OCI-LY3 (cell line): ENCODE measurements around the gene ATP9A.

Experiments
- H2AFZ ChIP-seq: fragments of 200-600, 300-600 bp; shearing (Covaris generic); 2 replicates; pipeline ENCODE4 v1.6.0; 2014; ENCODE audit warnings: antibody characterized with exemption, low read depth, low read length
- H3K27ac ChIP-seq: fragments of 200-600, 300-600 bp; sonication (generic); 2 replicates; pipeline ENCODE4 v1.5.1; 2014; ENCODE audit warnings: mild to moderate bottlenecking, low read length, moderate library complexity, mixed read lengths
- H3K27me3 ChIP-seq: fragments of 200-600, 300-600 bp; sonication (generic); 2 replicates; pipeline ENCODE4 v1.6.1; 2014; ENCODE audit warnings: low read depth, low read length, mixed read lengths
- H3K36me3 ChIP-seq: fragments of 200-600, 300-600 bp; sonication (generic); replicated peaks from 2 replicates; pipeline ENCODE3; 2014; ENCODE audit warnings: low read depth, low read length, mixed read lengths
- H3K4me1 ChIP-seq: fragments of 300-600, 200-600 bp; sonication (generic); 2 replicates; pipeline ENCODE4 v1.6.1; 2014; ENCODE audit warnings: low read length, mixed read lengths
- H3K4me2 ChIP-seq: fragments of 200-600, 300-600 bp; sonication (generic); 2 replicates; pipeline ENCODE4 v1.6.1; 2014; ENCODE audit warnings: low read length, mixed read lengths
- H3K4me3 ChIP-seq: fragments of 300-600, 200-600 bp; sonication (generic); 2 replicates; pipeline ENCODE4 v1.5.1; 2014; ENCODE audit warnings: antibody characterized with exemption, mild to moderate bottlenecking, low read length, moderate library complexity
- H3K79me2 ChIP-seq: fragments of 300-600, 200-600 bp; shearing (Covaris generic); 2 replicates; pipeline ENCODE4 v1.6.1; 2014; ENCODE audit warnings: mild to moderate bottlenecking, low read length, mixed read lengths
- H3K9ac ChIP-seq: fragments of 300-600, 200-600 bp; shearing (Covaris generic); 2 replicates; pipeline ENCODE4 v1.6.0; 2014; ENCODE audit warnings: mild to moderate bottlenecking, low read length, moderate library complexity
- H3K9me3 ChIP-seq: fragments of 200-600, 300-600 bp; shearing (Covaris generic); 2 replicates; pipeline ENCODE4 v1.6.1; 2014; ENCODE audit warnings: low read length, mixed read lengths; ENCODE audit not compliant: insufficient read depth
- H4K20me1 ChIP-seq: fragments of 200-600, 300-600 bp; sonication (generic); 2 replicates; pipeline ENCODE4 v1.6.1; 2016; ENCODE audit warnings: low read length, mixed read lengths; ENCODE audit not compliant: insufficient read depth
- CTCF ChIP-seq: fragments of 200-600, 300-600 bp; sonication (generic); IDR thresholded peaks from 2 replicates; pipeline ENCODE4 v1.5.1; 2014; ENCODE audit warnings: antibody characterized with exemption, low read length, low read depth
- EZH2phosphoT487 ChIP-seq: fragments of 200-600 bp; shearing (Covaris generic); IDR thresholded peaks from 2 replicates; pipeline ENCODE4 v1.6.1; 2018; ENCODE audit warnings: antibody characterized with exemption, mixed run types, low read depth

Gene ATP9A

GRCh38 chr20:51735728-51736600, 32.2 kb downstream of the ATP9A start:
- Histone ChIP-seq H3K4me1 (no peaks in the 10 kb centered on the region), H3K4me2 (no peak overlapping the region), H3K9me3 (no peaks in the 10 kb centered on the region), H3K27me3 (peaks cover 10% of the 10 kb centered on the region), H3K27ac (no peak overlapping the region), H4K20me1 (no peaks in the 10 kb centered on the region), H3K9ac (no peak overlapping the region), H3K79me2 (no peaks in the 10 kb centered on the region), H2AFZ (no peak overlapping the region), H3K36me3 (no peaks in the 10 kb centered on the region), H3K4me3 (no peak overlapping the region)
- TF ChIP-seq EZH2phosphoT487: no peak
- TF ChIP-seq CTCF: no peak

- H3K9ac ChIP-seq: no peak overlapping the region
- no peaks in the 10 kb centered on the region for H3K9me3 ChIP-seq
- H2AFZ ChIP-seq: no peak overlapping the region
- H3K27ac ChIP-seq: no peak overlapping the region
- H3K4me2 ChIP-seq: no peak overlapping the region
- H3K79me2 ChIP-seq: no peaks in the 10 kb centered on the region
- no peaks in the 10 kb centered on the region for H3K36me3 ChIP-seq
- no peaks in the 10 kb centered on the region for H3K4me1 ChIP-seq
- peaks cover 10% of the 10 kb centered on the region for H3K27me3 ChIP-seq
- TF ChIP-seq EZH2phosphoT487: no peak
- no peak for TF ChIP-seq CTCF
- H3K4me3 ChIP-seq: no peak overlapping the region
- no peaks in the 10 kb centered on the region for H4K20me1 ChIP-seq
Observed at GRCh38 chr20:51734876-51735720, 33.1 kb downstream of the ATP9A start.

- H3K27ac ChIP-seq: no peak overlapping the region
- no peak overlapping the region for H3K4me3 ChIP-seq
- no peaks in the 10 kb centered on the region for H3K36me3 ChIP-seq
- no peaks in the 10 kb centered on the region for H3K79me2 ChIP-seq
- H3K27me3 ChIP-seq: peaks cover 10% of the 10 kb centered on the region
- H3K9ac ChIP-seq: no peak overlapping the region
- H3K9me3 ChIP-seq: no peaks in the 10 kb centered on the region
- H4K20me1 ChIP-seq: no peaks in the 10 kb centered on the region
- H3K4me1 ChIP-seq: no peaks in the 10 kb centered on the region
- TF ChIP-seq CTCF: no peak
- no peak for TF ChIP-seq EZH2phosphoT487
- H3K4me2 ChIP-seq: no peak overlapping the region
- H2AFZ ChIP-seq: no peak overlapping the region
Observed at GRCh38 chr20:51733070-51733469, 35.1 kb downstream of the ATP9A start.

DNA sequence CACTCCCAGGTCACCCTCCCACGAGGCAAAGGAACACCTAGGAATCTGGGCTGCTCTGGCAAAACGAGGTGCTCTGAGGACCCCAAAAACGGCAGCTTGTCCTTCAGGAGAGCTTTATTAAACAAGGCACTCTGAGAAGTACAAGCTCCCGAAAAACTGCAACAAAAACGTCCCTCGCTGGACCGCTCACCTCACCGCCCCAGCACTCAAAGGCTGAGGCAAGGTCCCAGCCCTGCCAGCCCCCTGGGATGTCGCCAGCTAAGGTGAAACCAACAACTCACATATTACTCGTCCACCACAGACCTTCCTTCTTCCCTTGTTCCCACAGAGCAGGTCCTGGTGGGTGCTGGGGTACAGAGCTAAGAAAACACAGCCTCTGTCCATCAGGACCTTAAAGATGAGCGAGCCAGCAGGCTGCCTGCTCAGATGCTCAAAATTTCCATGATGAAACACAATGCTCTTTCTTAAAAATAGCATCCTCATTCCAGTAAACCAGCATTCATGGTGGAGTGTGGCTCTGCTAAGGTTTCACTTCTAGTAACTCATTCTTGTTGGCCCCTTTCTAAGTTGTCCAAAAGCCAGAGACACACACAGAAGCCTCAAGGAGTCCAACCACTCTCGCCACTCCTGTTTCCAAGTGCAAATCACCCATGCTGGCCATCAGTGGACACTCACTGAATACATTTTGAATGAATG, 35.9 kb downstream of the ATP9A start:
- Histone ChIP-seq H4K20me1 (no peaks in the 10 kb centered on the region), H3K79me2 (no peaks in the 10 kb centered on the region), H3K27me3 (peaks cover 10% of the 10 kb centered on the region), H3K36me3 (no peaks in the 10 kb centered on the region), H3K9me3 (no peaks in the 10 kb centered on the region), H3K4me1 (no peaks in the 10 kb centered on the region), H3K27ac (no peak overlapping the region), H3K4me3 (no peak overlapping the region), H3K4me2 (no peak overlapping the region), H3K9ac (no peak overlapping the region), H2AFZ (no peak overlapping the region)
- TF ChIP-seq EZH2phosphoT487: no peak
